ENCODE results near the gene TRAPPC12. TPM values are rescaled to one million over a fixed set of nuclear protein-coding genes. Genes with fewer than 3 reads are reported as not detected.

TRAPPC12 gene
- total RNA-seq, 6 donors from 2014 or later, result 68.1 to 307 (median 91.5) TPM

DNA sequence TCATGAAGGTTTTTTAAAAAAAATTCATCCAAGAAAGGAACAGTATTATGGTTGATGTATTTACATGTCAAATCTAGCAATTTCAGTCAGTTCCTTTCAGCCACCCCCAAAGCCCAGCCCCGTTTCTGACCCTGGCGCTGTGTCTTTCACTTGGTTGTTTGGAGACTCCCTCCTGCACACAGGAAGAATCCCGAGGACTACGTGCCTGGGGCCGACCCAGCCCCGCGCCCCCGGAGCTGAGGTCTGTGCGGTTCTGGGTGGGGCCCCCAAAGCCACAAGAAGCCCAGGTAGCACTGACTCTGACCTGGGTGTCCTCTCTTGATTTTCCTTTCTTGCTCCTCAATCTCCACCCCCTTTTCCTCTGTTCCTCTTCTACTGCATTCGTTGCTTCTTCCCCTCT lies 49.1 kb downstream of the TRAPPC12 start:
- WGBS, 2 donors, result 91 to 93% methylated on average over 10 of the region's 10 CpGs
- peaks cover 0 to 76% (median 31%) of the 10 kb centered on the region in 4 donors for H3K36me3 ChIP-seq
- H3K9me3 ChIP-seq, result no peaks in the 10 kb centered on the region
- peaks cover 0 to 6% (median 0%) of the 10 kb centered on the region in 4 donors for H3K4me1 ChIP-seq
- H3K27ac ChIP-seq, result no peak overlapping the region
- ATAC-seq (ENCODE audit: low FRiP score in 2 of 2), result no peak
- no peak for DNase-seq
- H3K4me3 ChIP-seq, result no peak overlapping the region
- H3K27me3 ChIP-seq, result no peaks in the 10 kb centered on the region
- no peak for TF ChIP-seq EP300 (IDR thresholded peaks at IDR 0.05)
- TF ChIP-seq, protein P1, sequence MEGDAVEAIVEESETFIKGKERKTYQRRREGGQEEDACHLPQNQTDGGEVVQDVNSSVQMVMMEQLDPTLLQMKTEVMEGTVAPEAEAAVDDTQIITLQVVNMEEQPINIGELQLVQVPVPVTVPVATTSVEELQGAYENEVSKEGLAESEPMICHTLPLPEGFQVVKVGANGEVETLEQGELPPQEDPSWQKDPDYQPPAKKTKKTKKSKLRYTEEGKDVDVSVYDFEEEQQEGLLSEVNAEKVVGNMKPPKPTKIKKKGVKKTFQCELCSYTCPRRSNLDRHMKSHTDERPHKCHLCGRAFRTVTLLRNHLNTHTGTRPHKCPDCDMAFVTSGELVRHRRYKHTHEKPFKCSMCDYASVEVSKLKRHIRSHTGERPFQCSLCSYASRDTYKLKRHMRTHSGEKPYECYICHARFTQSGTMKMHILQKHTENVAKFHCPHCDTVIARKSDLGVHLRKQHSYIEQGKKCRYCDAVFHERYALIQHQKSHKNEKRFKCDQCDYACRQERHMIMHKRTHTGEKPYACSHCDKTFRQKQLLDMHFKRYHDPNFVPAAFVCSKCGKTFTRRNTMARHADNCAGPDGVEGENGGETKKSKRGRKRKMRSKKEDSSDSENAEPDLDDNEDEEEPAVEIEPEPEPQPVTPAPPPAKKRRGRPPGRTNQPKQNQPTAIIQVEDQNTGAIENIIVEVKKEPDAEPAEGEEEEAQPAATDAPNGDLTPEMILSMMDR (IDR thresholded peaks at IDR 0.05), result no peak

DNA sequence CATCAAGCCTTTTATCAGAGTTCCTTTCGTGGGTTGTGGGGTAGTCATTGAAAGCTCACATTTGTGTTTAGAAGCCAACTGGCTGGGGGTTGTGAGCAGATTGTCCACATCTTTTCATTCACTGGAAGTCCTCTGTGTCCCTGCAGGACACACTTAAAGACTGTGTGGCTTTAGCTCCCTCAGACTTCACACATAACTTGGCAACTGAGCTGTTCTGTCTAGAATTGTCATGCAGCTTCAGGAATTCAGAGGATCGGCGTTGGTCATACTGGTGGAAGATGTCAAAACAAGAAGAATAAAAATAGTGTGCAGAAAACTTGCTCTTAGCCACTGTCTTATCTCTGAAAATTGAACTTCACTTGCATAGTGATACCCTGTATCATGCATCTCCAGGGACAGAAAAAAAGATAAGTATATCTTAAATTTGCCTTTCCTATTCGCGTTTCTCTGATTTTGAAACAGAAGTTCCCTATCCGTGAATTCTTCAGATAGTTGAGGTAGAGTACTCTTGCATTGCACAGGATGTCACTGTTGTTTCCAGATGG lies 49.6 kb downstream of the TRAPPC12 start:
- H3K27me3 ChIP-seq, result no peaks in the 10 kb centered on the region
- peaks cover 0 to under 1% (median 0%) of the 10 kb centered on the region in 4 donors for H3K4me1 ChIP-seq
- no peak overlapping the region for H3K27ac ChIP-seq
- H3K9me3 ChIP-seq, result no peaks in the 10 kb centered on the region
- no peak for TF ChIP-seq POLR2A (IDR thresholded peaks at IDR 0.05)
- no peak for TF ChIP-seq POLR2AphosphoS5 (IDR thresholded peaks at IDR 0.05)
- TF ChIP-seq, protein P1 (IDR thresholded peaks at IDR 0.05), result no peak
- no peak for TF ChIP-seq EP300 (IDR thresholded peaks at IDR 0.05)
- ATAC-seq (ENCODE audit: low FRiP score in 2 of 2), result no peak
- WGBS, 2 donors, result 78 to 83% methylated on average over 6 of the region's 6 CpGs
- DNase-seq, result no peak
- H3K36me3 ChIP-seq, result peaks cover 0 to 70% (median 31%) of the 10 kb centered on the region in 4 donors
- H3K4me3 ChIP-seq, result no peak overlapping the region

DNA sequence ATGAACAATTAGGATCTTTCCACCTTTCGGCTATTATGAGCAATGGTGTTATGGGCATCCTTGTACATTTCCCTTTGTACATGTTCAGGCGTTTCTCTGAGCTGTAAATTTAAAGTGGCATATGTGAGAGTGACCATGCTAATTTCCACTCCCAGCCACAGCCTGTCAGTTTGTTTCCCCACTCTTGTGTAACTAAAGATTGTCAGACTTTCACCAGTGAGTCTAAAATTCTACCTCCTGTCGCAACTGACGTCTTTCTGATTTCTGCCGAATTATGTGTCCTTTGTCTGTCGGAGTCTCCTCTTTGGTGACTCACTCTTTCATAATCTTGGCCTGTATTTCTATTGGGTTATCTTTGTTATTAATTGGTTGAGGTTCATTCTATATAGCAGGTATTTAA lies 50.7 kb downstream of the TRAPPC12 start:
- no peaks in the 10 kb centered on the region for H3K27me3 ChIP-seq
- peaks cover 0 to 68% (median 31%) of the 10 kb centered on the region in 4 donors for H3K36me3 ChIP-seq
- no peaks in the 10 kb centered on the region for H3K9me3 ChIP-seq
- TF ChIP-seq EP300 (IDR thresholded peaks at IDR 0.05) (no peak), POLR2AphosphoS5 (IDR thresholded peaks at IDR 0.05) (no peak), POLR2A (IDR thresholded peaks at IDR 0.05) (no peak)
- TF ChIP-seq, protein P1 (IDR thresholded peaks at IDR 0.05), result no peak
- no peak overlapping the region for H3K27ac ChIP-seq
- no peak overlapping the region for H3K4me3 ChIP-seq
- DNase-seq (no peak), ATAC-seq (ENCODE audit: low FRiP score in 2 of 2) (no peak)
- H3K4me1 ChIP-seq, result no peaks in the 10 kb centered on the region
- 75 to 77% methylated on average over 6 of the region's 6 CpGs for WGBS, 2 donors

DNA sequence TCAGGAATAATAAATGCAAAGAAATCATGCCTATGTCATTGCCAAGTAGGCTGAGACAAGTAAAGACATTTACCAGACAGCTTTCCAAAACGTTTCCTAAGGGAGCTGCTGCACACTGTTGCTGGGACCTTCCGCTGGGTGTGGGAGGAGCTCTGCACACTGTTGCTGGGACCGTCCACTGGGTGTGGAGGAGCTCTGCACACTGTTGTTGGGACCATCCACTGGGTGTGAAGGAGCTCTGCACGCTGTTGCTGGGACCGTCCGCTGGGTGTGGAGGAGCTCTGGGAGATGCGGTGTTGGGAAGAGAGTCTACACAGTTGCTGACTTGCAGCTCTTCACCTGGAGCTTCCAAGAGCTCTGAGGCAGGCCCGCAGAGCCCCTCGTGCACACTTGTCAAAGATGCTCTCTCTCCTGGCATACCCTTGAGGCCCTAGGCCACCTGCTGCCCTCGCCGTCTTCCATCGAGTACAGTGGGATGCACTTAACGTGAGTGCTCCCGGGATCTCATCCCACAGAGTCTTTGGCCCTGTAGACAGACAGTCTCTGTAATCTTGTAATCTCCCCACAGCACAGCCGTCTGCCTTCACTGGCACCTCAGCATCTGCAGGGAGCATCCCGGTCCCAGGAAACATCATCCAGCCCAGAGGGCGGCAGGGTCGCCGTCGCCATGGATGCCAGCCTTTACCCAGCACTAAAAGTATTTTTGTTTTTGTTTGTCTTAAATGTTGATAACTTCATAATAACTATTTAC lies 51.4 kb downstream of the TRAPPC12 start:
- Histone ChIP-seq H3K27me3 (no peaks in the 10 kb centered on the region), H3K27ac (no peak overlapping the region), H3K4me1 (no peaks in the 10 kb centered on the region), H3K4me3 (no peak overlapping the region), H3K9me3 (no peaks in the 10 kb centered on the region), H3K36me3 (peaks cover 0 to 64% (median 28%) of the 10 kb centered on the region in 4 donors)
- no peak for TF ChIP-seq POLR2AphosphoS5 (IDR thresholded peaks at IDR 0.05)
- TF ChIP-seq, protein P1 (IDR thresholded peaks at IDR 0.05), result no peak
- TF ChIP-seq POLR2A (IDR thresholded peaks at IDR 0.05), result no peak
- no peak for TF ChIP-seq EP300 (IDR thresholded peaks at IDR 0.05)
- DNase-seq (no peak), ATAC-seq (ENCODE audit: low FRiP score in 2 of 2) (no peak)
- WGBS, 2 donors, result 86 to 90% methylated on average over 20 of the region's 20 CpGs
